Measurements from ENCODE around the gene USHBP1. TPM values are rescaled to one million over a fixed set of nuclear protein-coding genes. Genes with fewer than 3 reads are reported as not detected.
A peak's percentile ranks its signal among the peaks of the same experiment; 100 is the strongest.

The USHBP1 gene
- total RNA-seq, 1 experiment from 2014 or later = 6.4 TPM

GRCh38 chr19:17243830-17244617, 20.5 kb downstream of the USHBP1 start:
- Histone ChIP-seq H3K27ac (ENCODE audit: insufficient read length, low read depth, low read length) (no peak overlapping the region), H4K8ac (replicated peaks; ENCODE audit: insufficient read length, low read depth, low read length) (no peak overlapping the region), H3K14ac (ENCODE audit: insufficient read depth, low read length) (peak overlapping the region; percentile 44; the same call in 1 of the 2 replicates), H3K79me1 (ENCODE audit: insufficient read depth, low read depth, low read length, poor library complexity, severe bottlenecking) (peaks cover 3% of the 10 kb centered on the region), H2BK120ac (ENCODE audit: low read depth, low read length, poor library complexity, severe bottlenecking) (no peak overlapping the region), H3K9ac (ENCODE audit: extremely low read depth, insufficient read length, low read length) (peak overlapping the region; percentile 6), H2AFZ (ENCODE audit: low read length) (no peak overlapping the region), H4K20me1 (ENCODE audit: control insufficient read depth, insufficient read depth, insufficient read length) (no peaks in the 10 kb centered on the region), H2BK12ac (ENCODE audit: insufficient read length, low read depth, low read length) (no peak overlapping the region), H3K4me2 (ENCODE audit: insufficient read depth, insufficient read length, low read length) (peak overlapping the region; percentile 63), H3K9me3 (ENCODE audit: control insufficient read depth, low read depth, low read length) (no peaks in the 10 kb centered on the region), H2BK5ac (ENCODE audit: insufficient read length, low read length) (no peak overlapping the region), H3K4ac (ENCODE audit: low read depth, low read length) (no peak overlapping the region), H2BK15ac (ENCODE audit: low read depth, low read length) (no peak overlapping the region), H3K27me3 (ENCODE audit: insufficient read depth, low read length) (no peaks in the 10 kb centered on the region), H4K5ac (ENCODE audit: insufficient read length, low read depth, low read length) (no peak overlapping the region), H4K91ac (ENCODE audit: insufficient read length, low read depth, low read length) (no peak overlapping the region), H2BK20ac (ENCODE audit: low read depth, low read length, poor library complexity, severe bottlenecking) (no peak overlapping the region), H3K79me2 (ENCODE audit: insufficient read depth, low read length) (peaks cover 26% of the 10 kb centered on the region; the same call in 1 of the 2 replicates), H3K23ac (ENCODE audit: insufficient read length, low read depth, low read length) (no peak overlapping the region), H3T11ph (ENCODE audit: low read length) (no peak overlapping the region), H3K56ac (ENCODE audit: insufficient read length, low read depth, low read length) (no peak overlapping the region), H3K18ac (ENCODE audit: insufficient read length, low read depth, low read length) (no peak overlapping the region), H3K23me2 (ENCODE audit: insufficient read length, low read depth, low read length, poor library complexity, severe bottlenecking) (peaks cover 17% of the 10 kb centered on the region), H3K4me1 (ENCODE audit: insufficient read depth, low read length) (peaks cover 4% of the 10 kb centered on the region; the same call in 1 of the 2 replicates), H2AK5ac (ENCODE audit: insufficient read length, low read length) (no peak overlapping the region)
- peaks cover 0 to 22% (median 20%) of the 10 kb centered on the region in 3 experiments; a peak in 6 of 7 replicates for H3K36me3 Mint-ChIP-seq (ENCODE audit: insufficient read depth in 1 of 3, low read depth in 3 of 3)
- DNase-seq = peak; percentile 59
- peaks cover 0 to 3% of the 10 kb centered on the region in 2 experiments; a peak in 1 of 5 replicates for H3K9me3 Mint-ChIP-seq
- H3K4me3 Mint-ChIP-seq = peak overlapping the region; percentile 91 to 95
- H3K4me1 Mint-ChIP-seq = peaks cover 43 to 48% of the 10 kb centered on the region in 2 experiments
- no peak for TF ChIP-seq CTCF (conservative IDR thresholded peaks at IDR 0.05)
- WGBS (ENCODE audit: extremely low coverage, insufficient read length, low lambda C conversion rate) = no CpG with 5 or more reads among the region's 52 CpGs
- peaks cover 2% of the 10 kb centered on the region; the same call in 1 of the 2 replicates for H3K27me3 Mint-ChIP-seq (ENCODE audit: low read depth)
- H3K27ac Mint-ChIP-seq = peak overlapping the region; percentile 58 to 93 (median 82); a peak in 4 of 7 replicates

All from H9 (cell line).